Activated naive CD4-positive, alpha-beta T cell (primary cell): ENCODE measurements around the gene BMPR1A.
"Not testable (repeated sequence)": the region's sequence is repeated elsewhere in the genome, so short reads cannot be mapped to it uniquely, and the experiment has no call there.

Source experiments
- DNase-seq, 4 experiments: peaks; one replicate each; lab custom pipeline; 2025; lab: John Stamatoyannopoulos, UW

BMPR1A gene

GRCh38 chr10:86730227-86730626 is 26.2 kb upstream of the BMPR1A start:
- no peak for DNase-seq

GRCh38 chr10:86732771-86733170 is 23.6 kb upstream of the BMPR1A start:
- no peak for DNase-seq

GRCh38 chr10:86733260-86733671 is 23.2 kb upstream of the BMPR1A start:
- DNase-seq, result no peak

GRCh38 chr10:86734207-86734988 is 22.0 kb upstream of the BMPR1A start:
- no peak for DNase-seq

GRCh38 chr10:86735278-86735677 is 21.1 kb upstream of the BMPR1A start:
- DNase-seq, result not testable (repeated sequence)

GRCh38 chr10:86742230-86742629 is 14.2 kb upstream of the BMPR1A start:
- no peak for DNase-seq

- DNase-seq, result no peak
Measured at GRCh38 chr10:86744067-86744725, 12.2 kb upstream of the BMPR1A start.

GRCh38 chr10:86747796-86748581 is 8.4 kb upstream of the BMPR1A start:
- no peak for DNase-seq

GRCh38 chr10:86749854-86750253 is 6.6 kb upstream of the BMPR1A start:
- no peak for DNase-seq

GRCh38 chr10:86751477-86751876 is 4.9 kb upstream of the BMPR1A start:
- DNase-seq, result no peak

- no peak for DNase-seq
Measured at GRCh38 chr10:86752311-86752710, 4.1 kb upstream of the BMPR1A start.

GRCh38 chr10:86753051-86753450 is 3.4 kb upstream of the BMPR1A start:
- DNase-seq, result no peak

- no peak for DNase-seq
Measured at GRCh38 chr10:86753638-86754434, 2.6 kb upstream of the BMPR1A start.

- DNase-seq, result no peak
Measured at GRCh38 chr10:86755454-86755739, 1.0 kb upstream of the BMPR1A start.

- peak; percentile 51 to 85 (median 64) for DNase-seq
Measured at GRCh38 chr10:86755740-86756510, 494 bp upstream of the BMPR1A start.

- DNase-seq, result no peak
Measured at GRCh38 chr10:86757113-86757972, 924 bp downstream of the BMPR1A start.

- no peak for DNase-seq
Measured at GRCh38 chr10:86758189-86759072, 2.0 kb downstream of the BMPR1A start.

GRCh38 chr10:86759073-86759672 is 2.8 kb downstream of the BMPR1A start:
- DNase-seq, result no peak

GRCh38 chr10:86763404-86763803 is 7.0 kb downstream of the BMPR1A start:
- no peak for DNase-seq
